HG03060 (cell line): Measurements from ENCODE around the gene DDB1.

ENCODE experiments used
- ATAC-seq: cut with Tn5 transposase; IDR thresholded peaks from one replicate; pipeline ENCODE4 v1.9.1; 2021; ENCODE audit warnings: low read depth, moderate number of reproducible peaks; ENCODE audit not compliant: unreplicated experiment

The DDB1 gene

GRCh38 chr11:61332797-61333549 is at the start of gene DDB1, which contains the start of gene TKFC:
DDB1 (minus strand) TSS chr11:61333105; CDS start chr11:61332968, 137 bp downstream.
TKFC (plus strand) TSS chr11:61333228; CDS start chr11:61334729, 1,501 bp downstream.
- ATAC-seq: peak; percentile 71

GRCh38 chr11:61380884-61381283 is 48.0 kb upstream of the DDB1 start:
- ATAC-seq: no peak

- ATAC-seq: no peak
Observed at GRCh38 chr11:61378713-61379313, 45.9 kb upstream of the DDB1 start.

GRCh38 chr11:61377461-61378160 is 44.7 kb upstream of the DDB1 start:
- ATAC-seq: no peak

- no peak for ATAC-seq
Observed at GRCh38 chr11:61375761-61376108, 42.8 kb upstream of the DDB1 start.

- ATAC-seq: no peak
Observed at GRCh38 chr11:61372659-61373420, 39.9 kb upstream of the DDB1 start.

GRCh38 chr11:61370349-61371005 is 37.6 kb upstream of the DDB1 start:
- no peak for ATAC-seq

GRCh38 chr11:61369372-61370348 is 36.8 kb upstream of the DDB1 start:
- no peak for ATAC-seq

GRCh38 chr11:61368646-61369045 is 35.7 kb upstream of the DDB1 start:
- ATAC-seq: no peak

GRCh38 chr11:61367406-61367805 is 34.5 kb upstream of the DDB1 start:
- no peak for ATAC-seq

- no peak for ATAC-seq
Observed at GRCh38 chr11:61364012-61364675, 31.2 kb upstream of the DDB1 start.

- ATAC-seq: no peak
Observed at GRCh38 chr11:61362542-61362875, 29.6 kb upstream of the DDB1 start.

- ATAC-seq: peak; percentile 43
Observed at GRCh38 chr11:61361741-61362541, 29.0 kb upstream of the DDB1 start, which contains the start of the genes CYB561A3 and TMEM138. CYB561A3 (minus strand) TSS chr11:61361882; CDS start chr11:61356713, 5,169 bp downstream. TMEM138 (plus strand) TSS chr11:61362374; CDS start chr11:61364391, 2,017 bp downstream.

GRCh38 chr11:61361237-61361740 is 28.4 kb upstream of the DDB1 start:
- ATAC-seq: no peak

- no peak for ATAC-seq
Observed at GRCh38 chr11:61359516-61359915, 26.6 kb upstream of the DDB1 start.

GRCh38 chr11:61358566-61358965 is 25.7 kb upstream of the DDB1 start:
- ATAC-seq: no peak

- ATAC-seq: no peak
Observed at GRCh38 chr11:61357894-61358239, 25.0 kb upstream of the DDB1 start.
